ENCODE results near the gene MSI2.

MSI2 gene

DNA sequence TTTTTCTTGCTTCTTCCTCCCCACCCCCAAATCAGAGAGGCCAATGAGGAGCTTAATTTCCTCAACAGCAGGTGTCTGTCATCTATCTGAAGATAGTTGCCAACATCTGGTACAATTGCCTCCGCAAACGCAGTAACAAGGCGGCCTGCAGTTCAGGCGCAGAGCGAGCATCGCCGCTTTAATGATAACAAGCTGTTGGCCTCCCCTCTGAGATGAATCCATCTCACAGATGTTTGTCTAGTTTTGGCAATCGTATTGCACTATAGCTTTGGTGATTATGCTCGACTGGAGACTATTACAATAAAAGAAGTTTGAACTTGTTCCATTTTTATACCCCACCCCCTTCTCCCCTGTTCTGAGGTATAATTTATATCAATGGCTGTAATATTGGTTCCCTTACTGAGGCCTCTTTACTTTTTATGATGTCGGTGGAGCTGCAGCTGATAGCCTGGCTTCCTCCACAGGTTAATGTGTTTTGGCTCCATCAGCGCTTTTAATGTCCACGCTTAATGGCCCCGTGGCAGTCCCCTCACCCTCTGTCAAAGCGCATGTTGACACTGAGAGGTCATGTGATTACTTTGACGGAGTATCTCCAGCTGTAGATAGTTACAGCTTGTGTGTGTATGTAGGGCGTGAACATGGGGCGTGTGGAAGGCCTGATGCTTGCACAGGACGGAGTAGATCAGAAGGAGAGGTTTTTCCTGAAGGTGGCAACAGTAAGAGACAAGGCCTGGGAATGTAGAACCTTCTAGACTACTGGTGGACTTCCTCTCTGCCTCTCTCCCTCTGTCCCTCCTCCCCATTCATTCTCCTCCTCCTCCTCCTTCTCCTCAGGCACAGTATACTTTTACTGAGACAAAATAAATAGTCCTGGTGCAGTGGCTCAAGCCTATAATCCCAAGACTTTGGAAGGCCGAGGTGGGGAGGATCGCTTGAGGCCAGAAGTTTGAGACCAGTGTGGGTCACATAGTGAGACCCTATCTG is 164.7 kb downstream of the MSI2 start:
- no peak for DNase-seq

GRCh38 chr17:57422574-57423164 is 166.3 kb downstream of the MSI2 start:
- DNase-seq = no peak

DNA sequence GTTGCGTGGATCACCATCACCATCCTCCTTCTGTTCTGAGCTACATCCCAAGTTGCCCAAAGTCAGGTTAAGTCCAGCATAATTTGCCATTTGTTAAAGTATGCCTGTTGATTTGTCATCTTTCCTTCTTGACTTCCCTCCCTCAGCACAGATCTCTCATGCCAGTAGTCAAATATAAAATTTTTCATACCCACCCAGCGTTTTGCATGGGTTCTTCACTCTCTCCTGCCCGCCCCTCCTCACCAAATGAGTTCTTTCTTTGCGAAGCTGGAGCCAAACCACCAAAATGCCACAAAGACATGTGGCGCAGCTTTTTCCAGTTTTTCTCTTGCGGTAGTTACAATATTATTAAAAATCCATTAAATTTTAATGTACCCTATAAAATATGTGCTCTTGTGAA is 167.2 kb downstream of the MSI2 start:
- no peak for DNase-seq

GRCh38 chr17:57424273-57424672 is 167.9 kb downstream of the MSI2 start:
- no peak for DNase-seq

- no peak for DNase-seq
Observed at GRCh38 chr17:57424777-57425188, 168.5 kb downstream of the MSI2 start.

GRCh38 chr17:57425431-57425830 is 169.1 kb downstream of the MSI2 start:
- no peak for DNase-seq

- no peak for DNase-seq
Observed at GRCh38 chr17:57425903-57426880, 169.9 kb downstream of the MSI2 start.

GRCh38 chr17:57429966-57430365 is 173.6 kb downstream of the MSI2 start:
- no peak for DNase-seq

DNA sequence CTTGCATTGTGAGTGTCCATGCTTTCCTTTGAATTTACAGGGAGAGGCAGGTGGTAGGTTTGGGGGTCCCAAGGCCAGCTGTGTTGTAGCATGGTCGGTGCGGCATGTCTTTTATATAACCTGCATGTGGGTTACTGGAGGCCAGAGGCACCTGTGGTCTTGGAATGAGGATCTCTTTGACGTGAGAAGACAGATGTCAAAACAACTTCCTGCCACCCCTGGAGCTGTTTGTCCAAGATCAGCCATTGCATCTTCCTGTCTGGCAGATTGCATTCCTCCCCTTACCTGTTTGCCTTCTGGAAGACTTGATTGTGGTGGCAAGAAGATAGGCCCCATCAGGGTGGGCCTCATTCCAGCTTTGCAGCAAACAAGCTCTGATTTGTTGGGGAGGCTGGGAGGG is 175.1 kb downstream of the MSI2 start:
- DNase-seq = no peak

DNA sequence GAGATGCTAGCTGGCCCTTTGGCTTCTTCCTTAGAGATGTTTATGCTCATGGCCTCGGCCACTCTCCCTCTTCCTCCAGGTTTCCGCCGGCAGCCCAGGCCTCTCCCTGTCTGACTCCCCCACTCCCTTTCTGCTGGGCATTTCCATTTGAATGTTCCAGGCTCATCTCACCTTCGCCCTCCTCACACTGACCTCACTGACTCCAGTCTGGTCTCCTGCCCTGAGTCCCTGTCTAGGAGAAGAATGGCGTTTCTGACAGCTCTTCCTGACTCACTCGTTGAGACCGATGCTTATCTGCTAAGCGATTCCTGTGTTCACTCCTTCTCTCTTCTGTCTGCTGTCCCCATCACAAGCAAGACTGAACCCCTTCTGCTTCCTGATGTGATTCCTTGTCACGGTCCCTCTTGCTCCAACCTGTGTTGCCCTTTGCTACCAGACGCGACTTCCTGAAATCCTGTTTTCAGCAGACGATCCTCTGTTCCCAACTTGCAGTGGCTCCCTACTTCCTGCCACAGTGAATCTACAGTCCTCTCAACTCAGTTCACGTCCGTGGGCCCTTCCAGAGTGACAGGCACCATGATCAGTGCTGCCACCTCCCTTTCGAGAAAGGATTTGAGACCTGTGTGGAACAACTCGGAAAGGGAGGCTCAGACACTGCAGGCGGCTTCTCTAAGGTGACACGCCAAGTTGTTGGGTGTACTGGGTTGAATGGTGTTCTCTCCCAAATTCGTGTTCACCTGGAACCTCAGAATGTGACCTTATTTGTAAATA is 176.4 kb downstream of the MSI2 start:
- no peak for DNase-seq

DNA sequence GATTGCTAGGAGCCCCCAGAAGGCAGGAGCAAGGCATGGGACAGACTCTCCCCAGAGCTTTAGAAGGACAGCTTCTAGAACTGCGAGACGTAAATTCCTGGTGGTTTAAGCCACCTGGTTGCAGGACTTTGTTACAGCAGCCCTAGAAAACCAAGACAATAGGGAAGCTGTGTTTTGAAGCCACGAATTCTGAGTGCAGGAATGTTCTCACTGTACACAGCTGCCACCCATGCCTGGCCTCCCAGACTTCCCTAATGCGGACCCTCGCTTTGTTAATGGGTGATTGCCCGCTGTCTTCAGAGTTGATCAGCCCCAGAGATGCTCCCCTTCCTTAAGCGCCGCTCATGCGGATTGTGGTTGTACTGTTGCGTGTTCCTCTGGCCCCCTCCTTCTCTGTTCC is 177.1 kb downstream of the MSI2 start:
- no peak for DNase-seq

DNA sequence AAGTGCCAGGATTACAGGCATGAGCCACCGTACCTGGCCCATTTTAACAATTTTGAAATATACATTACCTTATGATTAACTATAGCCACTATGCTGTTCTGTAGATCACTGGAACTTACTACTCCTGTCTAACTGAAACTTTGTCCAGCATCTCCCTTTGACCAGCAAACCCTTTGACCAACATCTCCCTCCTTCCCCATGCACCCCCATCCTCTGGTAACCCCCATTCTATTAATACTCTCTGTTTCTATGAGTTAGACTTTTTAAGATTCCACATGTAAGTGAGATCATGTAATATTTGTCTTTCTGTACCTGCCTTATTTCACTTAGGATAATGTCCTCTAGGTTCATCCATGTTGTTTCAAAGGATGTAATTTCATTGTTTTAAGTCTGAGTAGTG is 178.0 kb downstream of the MSI2 start:
- no peak for DNase-seq

DNA sequence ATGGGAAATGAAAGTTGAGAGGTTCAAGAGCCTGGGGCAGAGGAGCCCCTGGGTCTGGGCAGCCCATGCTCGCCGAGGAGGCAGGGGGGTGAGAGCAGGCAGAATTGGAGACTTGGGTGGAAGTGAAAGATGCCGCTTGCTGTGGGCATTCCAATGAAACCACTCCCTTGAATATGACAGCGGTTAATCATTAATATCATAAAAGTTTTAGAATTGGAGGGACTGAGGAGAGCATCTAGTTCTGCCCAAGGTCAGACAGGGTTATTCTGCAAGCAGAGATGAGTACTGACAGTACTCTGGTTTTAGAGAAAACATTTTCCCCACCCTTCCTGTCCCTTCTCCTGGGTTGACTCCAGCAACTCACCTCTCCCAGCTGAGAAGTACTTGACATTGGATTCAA is 180.2 kb downstream of the MSI2 start:
- DNase-seq = no peak

DNA sequence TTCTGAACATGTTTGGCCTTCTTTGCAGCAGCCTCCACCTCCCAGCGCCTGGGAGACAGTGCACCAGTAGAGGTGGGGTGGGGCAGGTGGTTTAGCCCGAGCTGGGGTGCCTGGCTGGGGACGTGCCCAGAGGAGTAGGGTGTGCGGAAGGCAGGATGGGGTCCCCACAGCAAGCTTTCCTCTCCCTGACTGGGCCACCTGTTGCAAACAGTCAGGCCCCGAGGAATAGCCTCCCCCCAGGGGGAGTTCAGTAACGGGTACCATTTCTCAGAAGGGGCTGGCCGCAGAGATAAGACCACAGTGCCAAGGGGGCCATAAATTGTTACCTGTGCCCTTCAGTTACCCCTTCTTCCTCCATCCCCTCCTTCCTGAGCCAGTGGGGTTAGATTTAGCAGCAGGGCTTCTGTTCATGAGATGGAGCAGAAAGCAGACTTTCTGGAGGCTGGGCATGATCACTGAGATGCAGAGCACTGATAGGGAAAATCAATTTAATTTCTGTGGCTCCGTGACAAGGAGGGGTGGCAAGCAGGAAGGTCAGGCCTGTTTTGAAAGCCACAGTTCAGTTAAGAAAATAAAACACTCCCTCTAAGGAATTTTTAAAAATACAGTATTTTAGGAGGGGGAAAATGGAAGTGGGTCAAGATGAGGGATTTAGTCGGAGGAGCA is 181.9 kb downstream of the MSI2 start:
- DNase-seq = no peak

DNA sequence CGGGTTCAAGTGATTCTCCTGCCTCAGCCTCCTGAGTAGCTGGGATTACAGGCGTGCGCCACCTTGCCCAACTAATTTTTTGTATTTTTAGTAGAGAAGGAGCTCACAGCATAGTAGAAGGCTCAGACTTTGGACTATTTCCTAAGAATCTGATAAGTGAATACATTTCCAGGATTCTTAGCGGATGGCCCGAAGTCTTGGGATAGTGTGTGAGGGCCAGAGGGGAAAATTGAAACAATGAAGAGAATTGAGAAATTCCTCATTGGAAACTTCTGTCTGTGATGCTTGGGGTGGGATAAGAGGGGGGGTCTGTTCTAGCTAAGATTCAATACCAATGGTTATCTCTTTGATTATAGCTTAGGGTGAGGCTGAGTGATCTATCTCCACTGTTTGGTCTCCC is 183.3 kb downstream of the MSI2 start:
- no peak for DNase-seq

DNA sequence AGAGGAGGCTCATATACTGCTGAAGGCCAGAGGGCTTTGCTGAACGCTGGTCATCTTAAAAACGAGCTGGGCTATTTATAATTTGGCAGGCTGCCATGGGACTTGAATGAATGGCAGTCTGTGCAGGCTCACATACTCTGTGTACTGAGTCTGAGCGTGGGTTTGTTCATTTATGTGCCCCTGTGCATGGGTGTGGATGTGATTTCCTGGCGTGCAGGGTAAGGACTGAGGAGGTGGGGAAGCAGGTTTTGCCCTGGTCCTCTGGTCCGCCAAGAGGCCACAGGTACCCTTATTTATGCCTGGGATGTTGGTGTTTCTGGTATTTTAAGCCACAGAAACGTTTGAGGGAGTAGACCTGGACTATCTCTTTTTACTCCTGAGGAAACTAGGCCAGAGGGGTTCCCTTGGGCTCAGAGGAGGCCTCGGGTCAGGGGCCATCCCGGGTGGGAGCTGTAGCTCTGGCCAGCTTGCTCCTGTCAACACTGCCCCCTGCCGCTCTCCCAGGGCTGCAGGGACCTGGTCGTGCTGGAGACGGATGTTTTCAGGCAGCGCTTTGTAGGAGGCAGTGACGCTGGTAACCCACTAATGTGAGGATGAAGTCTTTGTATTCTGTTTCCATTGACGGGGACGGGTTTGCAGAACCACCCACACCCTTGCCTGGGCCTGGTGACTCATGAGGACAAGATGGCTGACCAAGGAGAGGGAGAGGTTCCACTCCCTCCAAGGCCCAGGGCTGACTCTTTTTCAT is 184.4 kb downstream of the MSI2 start:
- DNase-seq = peak; percentile 71 to 72

GRCh38 chr17:57441270-57441600 is 184.9 kb downstream of the MSI2 start:
- no peak for DNase-seq

DNA sequence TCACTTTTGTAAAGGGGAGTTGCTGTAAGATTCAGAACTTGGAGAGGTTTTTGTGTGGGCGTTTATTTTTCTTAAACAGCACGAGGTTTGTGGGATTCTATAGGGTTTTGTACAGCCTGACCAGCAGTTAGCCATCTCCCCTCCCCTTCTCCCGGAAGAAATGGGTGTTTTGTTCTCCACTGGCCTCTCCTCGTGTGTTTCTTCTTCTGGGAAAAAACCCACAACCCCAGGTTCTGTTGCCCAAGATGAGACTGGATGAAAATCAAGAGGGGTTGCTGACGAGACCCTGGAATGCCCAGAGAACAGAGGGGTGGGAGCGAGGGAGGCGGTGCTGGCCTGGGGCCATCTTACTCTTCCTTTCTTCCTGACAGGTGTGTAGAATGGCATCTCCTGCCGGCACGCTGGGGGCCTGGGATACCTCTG is 186.1 kb downstream of the MSI2 start:
- DNase-seq = no peak

- DNase-seq = peak in 1 of 2 donors; percentile 48
Observed at GRCh38 chr17:57442914-57443571, 186.7 kb downstream of the MSI2 start.

DNA sequence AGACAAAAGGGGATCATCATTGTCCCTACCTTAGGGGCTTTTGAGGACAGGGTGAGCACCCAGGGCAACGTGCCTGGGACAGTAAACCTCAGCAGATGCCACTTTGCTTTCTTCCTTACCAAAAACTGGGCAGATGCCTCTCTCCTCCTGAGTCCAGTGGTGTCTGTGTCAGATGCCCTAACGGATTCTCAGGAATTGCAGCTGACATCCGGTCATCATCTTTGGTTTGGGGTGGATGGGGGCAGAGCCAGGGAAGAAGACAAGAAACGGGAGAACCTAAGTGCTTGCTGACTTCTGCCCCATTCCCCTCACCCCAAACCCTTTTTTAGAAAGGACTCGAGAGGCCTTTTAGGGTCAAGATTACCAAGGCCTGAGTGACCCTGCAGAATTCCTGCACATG is 187.5 kb downstream of the MSI2 start:
- DNase-seq = no peak

All from stimulated activated CD4-positive, alpha-beta T cell treated with anti-CD3 and anti-CD28 coated beads, Interleukin-2, amount 100 ng/mL, for 48 hours (primary cell).